ENCODE data around the gene FAM163A.
A peak's percentile ranks its signal among the peaks of the same experiment; 100 is the strongest.
"Not testable (repeated sequence)": the region's sequence is repeated elsewhere in the genome, so short reads cannot be mapped to it uniquely, and the experiment has no call there.

FAM163A gene

DNA sequence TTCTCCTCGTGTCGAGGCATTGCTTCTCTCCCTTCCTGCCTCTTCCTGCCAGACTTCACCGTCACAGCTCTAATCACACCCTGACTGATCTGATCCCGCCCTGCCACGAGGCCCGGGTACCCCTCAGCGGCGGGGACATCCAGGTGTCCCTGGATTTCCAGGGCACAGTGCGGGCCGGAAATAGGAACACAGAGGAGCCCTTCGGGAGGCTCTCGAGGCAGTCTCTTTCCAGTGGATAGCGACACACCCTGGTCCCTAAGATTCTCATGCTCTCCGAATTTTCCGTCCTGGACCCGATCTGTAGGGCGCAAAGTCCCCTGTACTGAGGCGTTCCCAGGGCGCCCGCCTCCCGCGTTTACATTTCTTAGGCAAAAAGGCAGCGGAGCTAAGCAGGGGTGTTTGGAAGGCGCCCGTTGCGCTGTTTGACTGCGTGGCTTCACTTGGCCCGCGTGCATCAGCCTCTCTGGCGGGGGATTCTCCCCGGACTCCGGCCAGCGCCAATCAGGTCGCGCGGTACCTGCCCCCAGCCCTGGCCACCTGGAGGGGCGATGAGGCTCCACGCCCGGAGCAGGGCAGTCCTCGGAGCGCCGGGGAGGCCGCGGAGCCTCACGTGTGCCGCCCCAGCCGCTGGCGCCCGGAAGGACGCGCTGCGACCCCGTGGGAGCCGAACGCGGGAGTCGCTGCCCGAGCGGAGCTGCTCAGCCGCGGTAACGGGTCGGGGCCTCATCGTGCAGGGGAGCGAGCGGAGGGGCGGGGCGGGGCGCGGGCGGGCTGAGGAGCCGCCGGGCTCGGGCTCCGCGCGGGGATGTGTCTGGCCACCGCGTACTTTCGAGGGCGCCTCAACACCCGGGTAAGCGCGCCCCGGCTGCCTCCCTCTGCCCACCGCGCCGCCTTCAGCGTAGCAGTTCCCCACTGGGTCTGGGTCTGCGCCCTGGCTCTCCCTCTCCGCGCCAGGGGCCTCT, at the start of gene FAM163A:
Gene FAM163A (plus strand): TSS at position 575 of the 962 bp plus-strand sequence. CDS start 69,807 bp downstream, outside the sequence.
- DNase-seq (ENCODE audit: low spot score), result no peak

GRCh38 chr1:179694530-179694929, 48.6 kb upstream of the FAM163A start:
- not testable (repeated sequence) for DNase-seq (ENCODE audit: low spot score)

DNA sequence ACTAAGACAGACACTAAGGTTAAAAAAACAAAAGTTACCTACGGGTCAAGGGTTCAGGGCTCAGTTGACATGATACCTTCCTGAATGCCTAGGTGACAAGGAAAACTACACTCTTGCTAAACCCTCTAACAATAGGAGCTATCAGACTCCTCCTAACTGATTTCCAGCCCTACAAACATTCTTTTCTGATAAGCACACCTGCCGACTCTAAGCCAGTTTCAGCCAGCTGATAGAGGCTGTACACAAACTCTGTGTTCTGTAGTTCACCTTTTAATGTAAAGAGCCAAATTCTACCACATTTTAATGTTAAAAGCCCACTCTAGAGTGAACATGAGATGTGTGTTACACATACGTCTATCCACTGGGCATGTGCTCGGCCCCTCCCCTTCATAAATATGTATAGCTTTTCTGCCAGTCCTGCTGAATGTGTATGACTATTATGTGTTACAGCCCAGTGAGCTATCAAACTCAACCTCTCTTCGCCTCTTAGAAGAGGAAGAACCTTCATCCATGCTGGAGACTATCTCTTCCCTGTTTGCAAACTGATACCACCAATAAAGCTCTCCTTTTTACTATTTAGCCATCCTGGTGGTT, 40.0 kb upstream of the FAM163A start:
- no peak for DNase-seq (ENCODE audit: low spot score)

GRCh38 chr1:179706339-179706941, 36.7 kb upstream of the FAM163A start:
- peak; percentile 71 for DNase-seq (ENCODE audit: low spot score)

GRCh38 chr1:179707406-179707805, 35.7 kb upstream of the FAM163A start:
- DNase-seq (ENCODE audit: low spot score), result no peak

- no peak for DNase-seq (ENCODE audit: low spot score)
Observed at GRCh38 chr1:179708434-179709195, 34.5 kb upstream of the FAM163A start.

- DNase-seq (ENCODE audit: low spot score), result no peak
Observed at GRCh38 chr1:179709841-179710329, 33.2 kb upstream of the FAM163A start.

- no peak for DNase-seq (ENCODE audit: low spot score)
Observed at GRCh38 chr1:179714159-179714558, 28.9 kb upstream of the FAM163A start.

- DNase-seq (ENCODE audit: low spot score), result no peak
Observed at GRCh38 chr1:179714623-179715022, 28.5 kb upstream of the FAM163A start.

GRCh38 chr1:179719272-179719671, 23.8 kb upstream of the FAM163A start:
- DNase-seq (ENCODE audit: low spot score), result no peak

DNA sequence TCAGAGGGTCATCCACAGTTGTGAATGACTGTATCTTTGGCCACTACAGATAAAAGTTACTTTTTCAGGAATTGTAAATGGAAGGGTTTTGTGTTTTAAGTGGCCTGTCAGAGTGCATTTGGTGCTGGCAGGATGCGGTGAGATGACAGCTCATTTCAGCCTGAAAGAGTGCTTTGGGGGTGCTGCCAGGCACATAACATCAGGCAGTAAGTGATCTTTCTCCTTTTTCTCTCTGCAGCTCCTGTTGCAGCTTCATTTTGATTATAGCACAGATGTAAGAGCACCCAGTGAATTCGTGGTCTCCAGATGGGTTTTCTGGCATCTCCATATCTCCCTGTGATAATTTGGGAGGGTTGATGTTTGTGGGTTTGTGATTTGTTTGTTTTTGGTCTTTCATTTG, 14.8 kb upstream of the FAM163A start:
- DNase-seq (ENCODE audit: low spot score), result no peak

DNA sequence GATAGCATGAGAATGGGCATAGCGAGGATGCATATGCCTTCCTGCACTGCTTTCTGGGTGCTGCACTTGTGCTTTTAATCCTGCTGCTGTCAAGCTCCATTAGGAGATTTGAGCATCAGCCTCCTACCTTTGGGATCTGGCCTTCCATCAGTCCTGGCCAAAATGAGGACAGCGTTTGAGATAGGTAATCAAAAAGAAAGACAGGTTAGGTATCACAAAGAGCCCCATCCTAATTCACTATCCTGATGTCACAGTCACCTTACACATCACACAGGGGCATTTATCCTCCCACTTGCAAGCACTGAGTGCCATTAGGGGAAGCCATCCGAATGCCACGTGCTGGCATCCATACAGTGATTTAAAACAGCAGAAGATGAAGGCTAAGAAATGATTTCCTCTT, 13.2 kb upstream of the FAM163A start:
- DNase-seq (ENCODE audit: low spot score), result no peak

- no peak for DNase-seq (ENCODE audit: low spot score)
Observed at GRCh38 chr1:179731643-179732042, 11.4 kb upstream of the FAM163A start.

DNA sequence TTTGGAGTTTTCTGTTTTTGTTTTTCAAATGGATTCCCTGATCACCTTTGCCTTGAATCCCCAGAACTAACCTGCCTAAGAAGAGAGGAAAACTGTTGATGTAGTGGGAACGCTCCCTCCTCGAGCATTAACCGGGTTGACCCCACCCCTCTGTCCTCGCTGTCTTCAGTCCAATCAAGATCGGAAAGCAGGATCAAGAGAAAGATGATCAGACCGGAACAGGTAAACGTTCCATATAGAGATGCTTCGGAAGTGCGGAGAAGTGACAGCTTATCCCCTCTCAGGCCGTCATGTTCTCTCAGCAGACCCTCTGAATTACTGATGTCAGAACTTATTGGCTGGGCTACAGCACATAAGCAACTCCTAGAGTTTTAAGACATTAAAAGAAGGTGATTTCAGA, 800 bp upstream of the FAM163A start:
- no peak for DNase-seq (ENCODE audit: low spot score)

- no peak for DNase-seq (ENCODE audit: low spot score)
Observed at GRCh38 chr1:179743679-179744400, 749 bp downstream of the FAM163A start.

GRCh38 chr1:179744401-179745130, 1.5 kb downstream of the FAM163A start:
- no peak for DNase-seq (ENCODE audit: low spot score)

- DNase-seq (ENCODE audit: low spot score), result no peak
Observed at GRCh38 chr1:179745131-179745611, 2.1 kb downstream of the FAM163A start.

GRCh38 chr1:179745743-179746142, 2.7 kb downstream of the FAM163A start:
- DNase-seq (ENCODE audit: low spot score), result no peak

DNA sequence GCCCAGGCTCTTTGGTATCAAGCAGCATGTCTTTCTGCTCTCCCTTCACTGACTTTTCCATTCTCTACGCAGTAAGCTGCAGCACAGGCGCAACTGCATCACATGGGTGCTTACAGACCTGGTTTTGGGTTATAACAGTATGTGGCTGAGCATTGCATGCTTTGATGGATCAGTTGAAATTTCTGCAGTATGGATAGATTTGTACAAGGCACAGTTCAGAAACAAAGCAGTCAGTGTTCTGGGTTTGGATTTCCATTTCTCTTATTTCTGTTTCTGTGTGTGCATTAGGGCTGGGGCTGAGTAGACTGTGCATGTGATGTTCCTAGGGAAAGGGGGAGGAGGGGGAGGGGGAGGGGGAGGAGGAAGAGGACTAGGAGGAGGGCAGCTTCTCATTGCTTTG, 4.5 kb downstream of the FAM163A start:
- no peak for DNase-seq (ENCODE audit: low spot score)

- no peak for DNase-seq (ENCODE audit: low spot score)
Observed at GRCh38 chr1:179748772-179749171, 5.7 kb downstream of the FAM163A start.

All from LoVo (cell line).